Activated CD4-positive, alpha-beta T cell treated with anti-CD3 and anti-CD28 coated beads for 4 hours (primary cell): Measurements from ENCODE around the gene PAQR5.
"Not testable (repeated sequence)": the region's sequence is repeated elsewhere in the genome, so short reads cannot be mapped to it uniquely, and the experiment has no call there.

Experiments
- DNase-seq, 2 donors: peaks; one replicate each; pipeline ENCODE4 v3.0.0-alpha.2; 2020

The PAQR5 gene, protein sequence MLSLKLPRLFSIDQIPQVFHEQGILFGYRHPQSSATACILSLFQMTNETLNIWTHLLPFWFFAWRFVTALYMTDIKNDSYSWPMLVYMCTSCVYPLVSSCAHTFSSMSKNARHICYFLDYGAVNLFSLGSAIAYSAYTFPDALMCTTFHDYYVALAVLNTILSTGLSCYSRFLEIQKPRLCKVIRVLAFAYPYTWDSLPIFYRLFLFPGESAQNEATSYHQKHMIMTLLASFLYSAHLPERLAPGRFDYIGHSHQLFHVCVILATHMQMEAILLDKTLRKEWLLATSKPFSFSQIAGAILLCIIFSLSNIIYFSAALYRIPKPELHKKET

GRCh38 chr15:69298697-69299441 is at the start of gene PAQR5:
Gene PAQR5 (plus strand): TSS chr15:69298912. CDS start chr15:69360081, 61,169 bp downstream.
- no peak for DNase-seq

- no peak for DNase-seq
Observed at GRCh38 chr15:69253156-69253555, 45.6 kb upstream of the PAQR5 start.

- DNase-seq = no peak
Observed at GRCh38 chr15:69265347-69265955, 33.3 kb upstream of the PAQR5 start.

DNA sequence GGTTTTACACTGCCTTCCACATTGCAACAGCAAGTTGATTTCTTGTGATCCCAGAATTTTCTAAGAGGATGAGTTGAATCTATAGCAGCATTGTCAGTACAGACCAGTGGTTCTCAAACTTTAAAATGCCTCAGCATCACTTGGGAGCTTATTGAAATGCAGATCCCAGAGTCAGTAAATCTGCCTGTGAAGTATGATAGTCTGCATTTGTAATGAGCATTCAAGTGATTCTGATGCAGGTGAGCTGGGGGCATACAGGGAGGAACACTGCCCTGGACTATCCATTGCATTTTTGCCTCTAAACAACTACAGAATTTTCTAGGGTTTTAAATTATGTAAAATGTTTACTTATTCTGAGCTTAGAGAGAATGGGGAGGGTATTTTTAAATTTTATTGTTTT is 27.5 kb upstream of the PAQR5 start:
- DNase-seq = no peak

DNA sequence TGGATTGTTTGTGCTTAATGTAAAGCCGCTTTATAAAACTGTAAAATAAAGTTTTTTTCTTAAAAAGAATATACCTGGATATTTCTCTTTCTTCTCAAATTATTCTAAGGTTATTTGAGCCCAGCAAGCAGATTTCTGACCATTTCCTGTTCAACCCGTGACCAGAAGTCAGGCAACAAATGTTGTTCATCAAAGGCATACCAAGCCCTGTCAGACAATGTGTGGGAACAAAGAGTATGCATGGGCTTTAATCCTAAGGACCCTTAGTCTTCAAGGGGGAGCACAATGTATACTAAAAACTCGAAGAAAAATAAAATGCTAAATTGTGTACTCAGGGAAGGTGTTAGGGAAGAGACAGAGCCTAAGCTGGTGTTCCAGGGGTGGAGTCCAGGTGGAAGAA is 26.6 kb upstream of the PAQR5 start:
- DNase-seq = no peak

DNA sequence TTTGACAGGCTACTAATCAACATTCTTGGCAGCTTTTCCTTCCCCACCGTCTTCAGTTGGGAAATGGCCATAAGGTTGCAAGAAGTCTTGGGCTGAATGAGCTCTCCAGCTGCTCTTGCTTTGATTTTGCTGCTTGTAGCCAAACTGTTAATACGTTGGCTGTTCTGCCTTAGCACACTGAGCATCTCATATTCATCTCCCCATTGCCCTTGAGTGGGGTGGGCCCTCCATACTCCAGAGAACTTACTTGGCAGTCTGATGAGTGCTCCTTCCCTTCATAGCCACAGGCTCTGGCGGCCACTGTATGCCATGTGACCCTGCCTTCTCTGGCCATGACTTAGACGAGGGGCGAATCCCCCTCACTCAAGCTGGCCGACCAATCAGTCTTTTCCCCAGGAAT is 25.8 kb upstream of the PAQR5 start:
- no peak for DNase-seq

- no peak for DNase-seq
Observed at GRCh38 chr15:69275074-69275670, 23.5 kb upstream of the PAQR5 start.

DNA sequence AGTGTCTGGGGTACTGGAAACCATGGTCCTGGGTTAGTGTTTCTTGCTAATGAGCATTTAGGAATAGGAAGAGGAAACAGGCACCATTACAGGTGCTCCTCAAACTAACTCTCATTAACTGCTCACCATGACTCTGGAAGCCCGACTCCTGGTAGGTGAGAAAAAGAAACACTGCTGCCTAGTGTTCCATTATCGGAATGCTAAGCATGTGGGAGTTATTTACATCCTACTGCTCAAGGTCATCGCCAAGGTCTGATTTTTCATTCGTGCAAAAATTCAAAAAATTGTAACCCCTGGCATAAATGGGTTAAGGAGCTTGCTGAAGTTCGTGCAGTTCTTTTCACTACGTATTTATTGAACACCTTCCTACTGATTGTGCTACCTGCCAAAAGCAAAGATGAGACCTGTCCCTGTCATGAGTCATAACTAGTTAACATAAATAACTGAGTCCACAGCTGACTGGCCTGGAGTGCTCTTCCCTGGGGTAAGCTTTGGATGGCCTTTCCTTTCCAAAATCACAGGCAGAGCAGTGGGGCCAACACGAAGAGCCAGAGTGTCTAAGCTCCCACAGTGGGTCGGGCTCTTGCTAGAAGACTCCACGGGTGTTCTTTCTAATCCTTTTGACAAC is 22.7 kb upstream of the PAQR5 start:
- no peak for DNase-seq

- DNase-seq = no peak
Observed at GRCh38 chr15:69277316-69277715, 21.4 kb upstream of the PAQR5 start.

GRCh38 chr15:69279636-69280035 is 19.1 kb upstream of the PAQR5 start:
- DNase-seq = no peak

- no peak for DNase-seq
Observed at GRCh38 chr15:69280783-69281182, 17.9 kb upstream of the PAQR5 start.

- DNase-seq = no peak
Observed at GRCh38 chr15:69282104-69282743, 16.5 kb upstream of the PAQR5 start.

GRCh38 chr15:69285834-69286233 is 12.9 kb upstream of the PAQR5 start:
- DNase-seq = no peak

- DNase-seq = no peak
Observed at GRCh38 chr15:69288011-69288410, 10.7 kb upstream of the PAQR5 start.

- DNase-seq = no peak
Observed at GRCh38 chr15:69288531-69289341, 10.0 kb upstream of the PAQR5 start.

- no peak for DNase-seq
Observed at GRCh38 chr15:69289342-69290146, 9.2 kb upstream of the PAQR5 start.

DNA sequence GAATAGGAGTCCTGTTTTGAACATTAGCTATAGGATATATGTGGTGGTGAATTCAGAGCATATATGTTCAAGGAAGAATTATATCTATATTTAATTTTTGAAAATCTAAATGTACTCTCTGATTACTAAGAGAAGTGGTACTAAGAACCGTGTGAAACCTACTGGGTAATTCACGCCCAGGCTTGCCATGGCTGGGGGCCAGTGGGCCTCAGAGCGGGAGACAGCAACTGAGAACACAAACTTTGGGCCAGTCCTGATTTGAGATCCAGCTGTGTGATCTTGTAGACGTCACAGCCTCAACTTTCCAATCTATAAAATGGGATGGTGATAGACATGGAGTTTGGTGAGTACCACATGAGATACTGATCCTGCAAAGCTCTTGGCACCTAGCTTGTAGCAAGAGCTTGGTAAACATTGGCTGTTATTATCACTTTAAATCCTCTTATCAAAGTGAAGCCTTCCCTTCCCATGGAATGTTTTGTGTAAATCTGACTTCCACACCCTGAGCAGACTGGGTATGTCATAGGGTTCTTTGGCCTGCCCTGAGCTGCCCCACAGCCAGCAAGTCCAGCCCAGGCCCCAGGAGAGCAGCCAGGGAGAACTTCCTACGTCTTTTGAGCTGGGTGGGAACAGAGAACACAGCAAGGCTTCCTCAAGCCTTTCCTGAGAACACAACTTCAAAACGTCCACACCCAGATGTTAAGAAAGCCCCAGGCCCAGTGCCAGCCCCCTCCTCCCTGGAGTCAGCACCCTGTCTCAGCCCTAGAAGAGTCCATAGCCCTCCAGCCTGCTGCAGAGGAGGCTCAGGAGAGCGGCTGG is 8.2 kb upstream of the PAQR5 start:
- DNase-seq = no peak

DNA sequence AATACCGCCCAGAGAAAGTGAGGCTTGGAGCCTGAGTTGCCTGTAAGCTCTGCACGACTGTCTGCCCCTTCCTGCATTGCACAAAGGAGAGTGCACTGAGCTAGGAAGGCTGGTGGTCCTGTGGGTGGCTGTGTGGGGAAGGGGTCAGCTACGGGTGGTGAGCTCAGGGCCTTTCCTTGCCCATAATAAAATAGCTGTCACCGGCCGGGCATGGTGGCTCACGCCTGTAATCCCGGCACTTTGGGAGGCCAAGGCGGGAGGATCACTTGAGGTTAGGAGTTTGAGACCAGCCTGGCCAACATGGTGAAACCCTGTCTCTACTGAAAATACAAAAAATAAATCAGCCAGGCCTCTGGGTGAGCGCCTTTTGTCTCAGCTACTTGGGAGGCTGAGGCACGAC is 7.1 kb upstream of the PAQR5 start:
- DNase-seq = not testable (repeated sequence)

DNA sequence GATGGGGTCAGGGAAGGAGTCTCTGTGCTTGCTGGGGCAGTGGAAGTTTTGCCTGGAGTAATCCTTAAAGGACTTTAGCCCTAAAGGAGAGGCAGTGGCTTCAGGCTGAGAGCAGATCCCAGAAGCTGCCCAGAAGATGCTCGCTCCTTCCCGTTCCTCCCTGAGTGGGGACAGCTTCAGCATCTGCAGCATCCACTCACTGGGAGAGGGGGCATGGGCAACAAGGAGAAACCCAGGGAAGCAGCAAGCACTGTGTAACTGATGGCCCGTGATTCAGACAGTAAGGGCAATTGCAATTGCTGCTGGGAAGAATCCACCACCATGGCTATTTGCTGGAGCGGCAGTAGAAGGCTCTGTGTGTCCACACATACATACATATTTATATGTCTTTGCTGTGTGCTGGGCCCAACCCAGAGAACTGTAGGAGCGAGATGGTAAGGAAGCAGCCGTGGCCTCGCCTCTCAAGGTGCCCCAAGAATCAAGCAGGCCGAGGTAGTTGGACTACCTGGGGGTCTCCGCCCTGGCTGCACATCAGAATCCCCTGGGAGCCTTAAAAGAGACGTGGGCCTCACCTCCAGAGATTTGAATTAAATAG is 5.8 kb upstream of the PAQR5 start:
- no peak for DNase-seq
